Activated naive CD4-positive, alpha-beta T cell treated with anti-CD3 and anti-CD28 coated beads for 36 hours (primary cell): ENCODE measurements around the gene MAD1L1. TPM values are rescaled to one million over a fixed set of nuclear protein-coding genes. Genes with fewer than 3 reads are reported as not detected.

Source experiments
- CTCF ChIA-PET: fragments of 350-600 bp; sonication (Branson Sonifier 250); formaldehyde crosslinking; loops from one replicate; lab custom pipeline; 2021; ENCODE audit warnings: antibody characterized with exemption; lab: Charles Lee
- DNase-seq: peaks from one replicate; pipeline ENCODE4 v3.0.0-alpha.2; 2020
- H3K27ac Mint-ChIP-seq: one replicate; pipeline ENCODE4 v1.8.0; 2021; ENCODE audit warnings: mild to moderate bottlenecking, mixed read lengths
- H3K27me3 Mint-ChIP-seq: one replicate; pipeline ENCODE4 v1.8.0; 2021; ENCODE audit warnings: low read depth, mixed read lengths
- H3K36me3 Mint-ChIP-seq: one replicate; pipeline ENCODE4 v1.8.0; 2021; ENCODE audit warnings: low read depth, mixed read lengths
- H3K4me1 Mint-ChIP-seq: one replicate; pipeline ENCODE4 v1.8.0; 2021; ENCODE audit warnings: low read depth, mixed read lengths
- H3K4me3 Mint-ChIP-seq: one replicate; pipeline ENCODE4 v1.8.0; 2021; ENCODE audit warnings: mild to moderate bottlenecking, moderate library complexity, mixed read lengths
- H3K9me3 Mint-ChIP-seq: one replicate; pipeline ENCODE4 v1.8.0; 2021; ENCODE audit warnings: mixed read lengths
- intact Hi-C: fragments of 100-400 bp; cut with micrococcal nuclease; formaldehyde crosslinking; loops from one replicate; pipeline ENCODE4 v1.15.1; 2023
- total RNA-seq, 2 experiments: library from RNA; stranded (reverse); gene quantifications; one replicate each; pipeline ENCODE4 v1.2.3, GENCODE V29; 2021

Gene MAD1L1
- total RNA-seq, 2 experiments from 2014 or later, result 37.5 to 40.2 TPM

- no peaks in the 10 kb centered on the region for H3K27me3 Mint-ChIP-seq
- H3K9me3 Mint-ChIP-seq, result peaks cover 8% of the 10 kb centered on the region
- peaks cover 4% of the 10 kb centered on the region for H3K4me1 Mint-ChIP-seq
- DNase-seq, result no peak
- peaks cover 21% of the 10 kb centered on the region for H3K36me3 Mint-ChIP-seq
- CTCF ChIA-PET, result no interaction called here
- H3K4me3 Mint-ChIP-seq, result no peak overlapping the region
- intact Hi-C loops, result no loop called here
- no peak overlapping the region for H3K27ac Mint-ChIP-seq
These were observed 32.2 kb downstream of the MAD1L1 start for GRCh38 chr7:2200584-2200980.

GRCh38 chr7:2199956-2200583 lies 32.7 kb downstream of the MAD1L1 start:
- Mint-ChIP-seq H3K27me3 (no peaks in the 10 kb centered on the region), H3K9me3 (peaks cover 9% of the 10 kb centered on the region), H3K4me1 (peaks cover 4% of the 10 kb centered on the region), H3K27ac (no peak overlapping the region), H3K36me3 (peaks cover 26% of the 10 kb centered on the region), H3K4me3 (no peak overlapping the region)
- intact Hi-C loops, result no loop called here
- DNase-seq, result no peak
- CTCF ChIA-PET, result no interaction called here

GRCh38 chr7:2199528-2199927 lies 33.2 kb downstream of the MAD1L1 start:
- intact Hi-C loops, result no loop called here
- no peaks in the 10 kb centered on the region for H3K27me3 Mint-ChIP-seq
- H3K4me1 Mint-ChIP-seq, result peaks cover 4% of the 10 kb centered on the region

DNA sequence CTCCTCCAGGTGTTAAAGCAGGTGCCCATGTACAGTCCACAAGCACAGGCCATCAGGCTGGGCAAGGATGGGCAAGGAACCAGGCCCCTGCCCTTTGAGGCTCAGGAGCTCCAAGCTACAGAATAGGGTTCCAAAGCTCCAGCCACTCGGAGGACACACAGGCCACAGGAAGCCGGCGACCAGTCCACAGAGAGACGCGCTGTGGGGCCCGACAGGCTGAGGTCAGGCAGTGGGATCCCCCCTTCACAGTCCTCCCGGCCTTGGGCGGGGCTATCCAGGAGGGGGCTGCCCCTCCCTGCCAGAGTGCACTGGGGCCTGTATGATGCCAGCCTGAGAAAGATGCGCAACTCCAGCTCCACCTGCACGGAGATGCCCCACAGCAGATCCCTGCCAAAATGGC lies 34.0 kb downstream of the MAD1L1 start:
- CTCF ChIA-PET, result interaction anchor here (1.0 kb wide), 1 partner anchor 1009 kb away, joined by 3 read pairs; no protein-coding TSS in a partner anchor
- intact Hi-C loops, result no loop called here
- Mint-ChIP-seq H3K27me3 (no peaks in the 10 kb centered on the region), H3K36me3 (peaks cover 26% of the 10 kb centered on the region), H3K9me3 (peaks cover 9% of the 10 kb centered on the region), H3K4me3 (no peak overlapping the region), H3K27ac (no peak overlapping the region), H3K4me1 (peaks cover 4% of the 10 kb centered on the region)
- no peak for DNase-seq

More at GRCh38 chr7:2199528-2199927, 33.2 kb downstream of the MAD1L1 start:
- Mint-ChIP-seq H3K4me3 (no peak overlapping the region), H3K27ac (no peak overlapping the region), H3K9me3 (peaks cover 9% of the 10 kb centered on the region), H3K36me3 (peaks cover 26% of the 10 kb centered on the region)
- CTCF ChIA-PET, result no interaction called here
- DNase-seq, result no peak

DNA sequence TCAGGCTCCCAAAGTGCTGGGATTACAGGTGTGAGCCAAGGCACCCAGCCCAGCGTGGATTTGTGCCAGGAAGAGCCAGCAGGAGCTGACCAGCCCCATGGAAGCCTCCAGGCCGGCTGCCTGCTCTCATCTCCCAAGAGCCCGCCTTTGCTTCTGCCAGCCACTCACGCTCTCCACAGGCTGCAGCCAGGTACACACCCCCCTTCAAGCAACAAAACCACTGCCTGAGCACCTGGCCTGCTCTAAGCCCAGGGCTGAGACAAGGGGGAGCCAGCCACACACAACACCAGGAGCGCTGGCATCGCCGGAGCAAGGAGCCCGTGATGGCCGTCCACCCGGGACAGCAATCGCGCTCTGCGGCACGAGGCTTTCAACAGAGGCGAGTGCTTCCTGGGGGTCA lies 34.5 kb downstream of the MAD1L1 start:
- no peaks in the 10 kb centered on the region for H3K27me3 Mint-ChIP-seq
- H3K9me3 Mint-ChIP-seq, result peaks cover 9% of the 10 kb centered on the region
- no peak overlapping the region for H3K27ac Mint-ChIP-seq
- CTCF ChIA-PET, result interaction anchor here (1.0 kb wide), 1 partner anchor 1008 kb away, joined by 3 read pairs; no protein-coding TSS in a partner anchor
- peaks cover 4% of the 10 kb centered on the region for H3K4me1 Mint-ChIP-seq
- no peak for DNase-seq
- intact Hi-C loops, result no loop called here
- H3K36me3 Mint-ChIP-seq, result peaks cover 26% of the 10 kb centered on the region
- H3K4me3 Mint-ChIP-seq, result no peak overlapping the region

GRCh38 chr7:2197436-2198155 lies 35.1 kb downstream of the MAD1L1 start:
- H3K4me3 Mint-ChIP-seq, result no peak overlapping the region
- H3K36me3 Mint-ChIP-seq, result peaks cover 26% of the 10 kb centered on the region
- peaks cover 4% of the 10 kb centered on the region for H3K4me1 Mint-ChIP-seq
- no peak overlapping the region for H3K27ac Mint-ChIP-seq
- H3K9me3 Mint-ChIP-seq, result peaks cover 9% of the 10 kb centered on the region
- intact Hi-C loops, result no loop called here
- H3K27me3 Mint-ChIP-seq, result no peaks in the 10 kb centered on the region
- no peak for DNase-seq
- CTCF ChIA-PET, result no interaction called here

GRCh38 chr7:2196381-2197378 lies 36.1 kb downstream of the MAD1L1 start:
- peaks cover 4% of the 10 kb centered on the region for H3K4me1 Mint-ChIP-seq

GRCh38 chr7:2195400-2196246 lies 37.1 kb downstream of the MAD1L1 start:
- Mint-ChIP-seq H3K27ac (no peak overlapping the region), H3K27me3 (no peaks in the 10 kb centered on the region), H3K4me3 (no peak overlapping the region), H3K9me3 (peaks cover 9% of the 10 kb centered on the region), H3K4me1 (peaks cover 4% of the 10 kb centered on the region), H3K36me3 (peaks cover 29% of the 10 kb centered on the region)
- intact Hi-C loops, result no loop called here
- CTCF ChIA-PET, result interaction anchor here (0.6 to 0.9 kb wide), 7 partner anchors 10 to 758 kb away, joined by 3 to 5 read pairs (median 4); no protein-coding TSS in a partner anchor
- no peak for DNase-seq

More at GRCh38 chr7:2196381-2197378, 36.1 kb downstream of the MAD1L1 start:
- Mint-ChIP-seq H3K4me3 (no peak overlapping the region), H3K27ac (no peak overlapping the region), H3K36me3 (peaks cover 29% of the 10 kb centered on the region), H3K27me3 (no peaks in the 10 kb centered on the region), H3K9me3 (peaks cover 9% of the 10 kb centered on the region)
- DNase-seq, result no peak
- CTCF ChIA-PET, result no interaction called here
- intact Hi-C loops, result no loop called here

DNA sequence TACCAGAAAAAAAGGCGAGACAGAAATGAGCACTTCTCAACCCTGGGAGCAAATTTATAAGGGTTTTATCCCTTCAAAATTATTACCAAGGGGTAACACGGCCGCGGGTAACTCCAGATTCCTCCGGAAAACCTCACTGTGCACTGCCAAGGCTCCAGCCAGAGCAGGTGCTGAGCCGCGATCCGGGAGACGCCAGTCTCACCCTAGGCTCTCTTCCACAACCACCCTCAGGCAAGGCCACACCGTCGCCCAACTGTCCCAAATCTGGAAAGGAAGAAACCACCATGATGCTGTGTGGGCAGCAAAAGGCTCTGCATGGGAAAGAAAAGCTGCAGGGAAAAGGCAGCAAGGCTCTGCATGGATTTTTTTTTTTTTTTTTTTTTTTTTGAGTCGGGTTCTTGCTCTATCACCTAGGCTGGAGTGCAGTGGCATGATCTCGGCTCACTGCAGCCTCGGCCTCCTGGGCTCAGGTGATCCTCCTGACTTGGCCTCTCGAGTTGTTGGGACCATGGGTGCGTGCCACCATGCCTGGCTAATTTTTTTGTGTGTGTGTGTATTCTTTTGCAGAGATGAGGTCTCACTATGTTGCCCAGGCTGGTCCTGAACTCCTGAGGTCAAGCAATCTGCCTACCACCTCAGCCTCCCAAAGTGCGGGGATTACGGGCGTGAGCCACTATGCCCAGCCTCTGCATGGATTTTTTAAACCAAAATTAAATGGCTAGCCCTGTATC lies 39.0 kb downstream of the MAD1L1 start:
- Mint-ChIP-seq H3K4me3 (no peak overlapping the region), H3K9me3 (peaks cover 18% of the 10 kb centered on the region), H3K36me3 (peaks cover 43% of the 10 kb centered on the region), H3K4me1 (peaks cover 4% of the 10 kb centered on the region), H3K27me3 (no peaks in the 10 kb centered on the region), H3K27ac (no peak overlapping the region)
- intact Hi-C loops, result no loop called here
- DNase-seq, result no peak
- CTCF ChIA-PET, result no interaction called here

- intact Hi-C loops, result no loop called here
These were observed 39.8 kb downstream of the MAD1L1 start for GRCh38 chr7:2192831-2193534.

More at GRCh38 chr7:2192831-2193534, 39.8 kb downstream of the MAD1L1 start:
- Mint-ChIP-seq H3K27ac (no peak overlapping the region), H3K27me3 (no peaks in the 10 kb centered on the region), H3K36me3 (peaks cover 47% of the 10 kb centered on the region), H3K9me3 (peaks cover 18% of the 10 kb centered on the region), H3K4me3 (no peak overlapping the region), H3K4me1 (peaks cover 4% of the 10 kb centered on the region)
- CTCF ChIA-PET, result interaction anchor here (0.8 kb wide), 1 partner anchor 400 kb away, joined by 4 read pairs; no protein-coding TSS in a partner anchor
- no peak for DNase-seq
